Stimulated activated effector memory CD8-positive, alpha-beta T cell treated with anti-CD3 and anti-CD28 coated beads, Interleukin-12 subunit alpha, Interleukin-12 subunit beta, amount 100 ng/mL, for 72 hours (primary cell): Measurements from ENCODE around the gene TTLL9.
A peak's percentile ranks its signal among the peaks of the same experiment; 100 is the strongest.

Source experiments
- ATAC-seq: fragments of 150-1000 bp; cut with Tn5 transposase; 2 replicates; pipeline ENCODE4 v1.10.0; 2021
- DNase-seq, 2 donors: peaks; one replicate each; pipeline ENCODE4 v3.0.0; 2021 to 2022; ENCODE audit warnings: low spot score in 2 of 2
- H3K27ac Mint-ChIP-seq: one replicate; pipeline ENCODE4 v1.8.0; 2022; ENCODE audit warnings: mild to moderate bottlenecking, mixed read lengths
- H3K36me3 Mint-ChIP-seq: one replicate; pipeline ENCODE4 v1.8.0; 2022; ENCODE audit warnings: mild to moderate bottlenecking, mixed read lengths
- H3K4me1 Mint-ChIP-seq: one replicate; pipeline ENCODE4 v1.8.0; 2022; ENCODE audit warnings: mixed read lengths
- H3K4me3 Mint-ChIP-seq: one replicate; pipeline ENCODE4 v1.8.0; 2022; ENCODE audit warnings: mild to moderate bottlenecking, mixed read lengths
- H3K9me3 Mint-ChIP-seq: one replicate; pipeline ENCODE4 v1.8.0; 2022; ENCODE audit warnings: mixed read lengths

Gene TTLL9

DNA sequence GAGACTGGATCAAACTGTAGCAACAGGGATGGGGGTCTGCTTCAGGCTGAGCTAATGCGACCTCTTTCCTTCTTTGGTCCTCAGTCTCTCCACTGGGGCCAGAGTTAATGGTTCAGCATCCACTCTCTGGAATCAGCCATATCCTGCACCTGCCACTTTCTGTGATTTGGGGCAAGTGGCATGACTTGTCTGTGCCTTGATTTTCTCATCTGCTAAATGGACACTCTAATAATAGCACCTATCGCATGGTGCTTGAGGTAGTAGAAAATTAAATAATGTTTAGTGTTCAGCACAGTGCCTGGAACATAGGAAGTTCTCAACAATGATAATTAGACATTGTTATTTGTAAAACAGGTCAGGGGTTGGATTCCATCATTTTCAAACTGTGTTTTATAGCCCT, 103.9 kb downstream of the TTLL9 start:
- Mint-ChIP-seq H3K27ac (no peak overlapping the region), H3K4me3 (no peak overlapping the region), H3K36me3 (no peaks in the 10 kb centered on the region), H3K4me1 (no peaks in the 10 kb centered on the region), H3K9me3 (no peaks in the 10 kb centered on the region)
- ATAC-seq (no peak), DNase-seq (no peak)

- Mint-ChIP-seq H3K4me3 (no peak overlapping the region), H3K36me3 (no peaks in the 10 kb centered on the region), H3K4me1 (no peaks in the 10 kb centered on the region), H3K27ac (no peak overlapping the region), H3K9me3 (no peaks in the 10 kb centered on the region)
- ATAC-seq, result no peak
- DNase-seq, result no peak
These were observed 104.6 kb downstream of the TTLL9 start for GRCh38 chr20:31974951-31975487.

- H3K4me1 Mint-ChIP-seq, result no peaks in the 10 kb centered on the region
- H3K27ac Mint-ChIP-seq, result no peak overlapping the region
- H3K4me3 Mint-ChIP-seq, result no peak overlapping the region
- ATAC-seq, result no peak
- no peaks in the 10 kb centered on the region for H3K9me3 Mint-ChIP-seq
- no peaks in the 10 kb centered on the region for H3K36me3 Mint-ChIP-seq
- DNase-seq, result no peak
These were observed 105.4 kb downstream of the TTLL9 start for GRCh38 chr20:31975874-31976273.

GRCh38 chr20:31977080-31977479, 106.6 kb downstream of the TTLL9 start:
- Mint-ChIP-seq H3K4me1 (no peaks in the 10 kb centered on the region), H3K27ac (no peak overlapping the region), H3K4me3 (no peak overlapping the region), H3K36me3 (no peaks in the 10 kb centered on the region), H3K9me3 (no peaks in the 10 kb centered on the region)
- no peak for ATAC-seq
- no peak for DNase-seq

DNA sequence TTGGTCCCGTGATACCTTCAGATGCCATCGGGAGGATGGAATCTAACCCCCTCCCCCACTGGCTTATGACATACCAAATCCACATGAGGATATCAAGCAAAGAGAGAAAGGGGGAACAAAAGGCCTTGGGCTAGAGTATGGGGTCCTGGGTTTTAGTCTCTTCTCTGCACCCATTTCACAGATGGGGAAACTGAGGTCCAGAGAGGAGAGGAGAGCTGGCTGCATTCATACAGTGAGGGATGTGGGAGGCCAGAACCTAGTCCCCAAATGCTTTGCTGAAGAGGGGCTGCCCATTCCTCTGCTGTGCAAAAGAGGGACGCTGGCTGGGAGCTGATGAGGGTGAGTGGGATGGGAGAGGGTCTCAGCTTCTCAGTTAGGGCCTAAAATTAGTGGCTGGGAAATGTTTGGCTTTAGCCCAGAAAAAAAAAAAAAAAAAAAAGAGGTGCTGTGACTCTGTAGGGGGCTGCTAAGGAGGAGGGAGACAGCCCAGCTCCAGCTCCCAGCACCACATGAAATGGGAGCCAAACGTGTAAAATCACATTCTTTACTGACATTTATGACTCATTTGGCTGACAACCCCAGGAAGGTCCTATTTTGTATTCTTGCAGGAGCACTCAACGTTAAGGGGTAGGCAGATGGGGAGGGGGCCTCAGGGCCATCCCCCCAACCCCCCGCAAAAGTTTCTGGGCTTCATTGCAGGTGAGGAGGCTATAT, 109.4 kb downstream of the TTLL9 start:
- no peak for ATAC-seq
- Mint-ChIP-seq H3K9me3 (no peaks in the 10 kb centered on the region), H3K4me1 (no peaks in the 10 kb centered on the region), H3K36me3 (no peaks in the 10 kb centered on the region), H3K4me3 (no peak overlapping the region), H3K27ac (no peak overlapping the region)
- DNase-seq, result no peak

DNA sequence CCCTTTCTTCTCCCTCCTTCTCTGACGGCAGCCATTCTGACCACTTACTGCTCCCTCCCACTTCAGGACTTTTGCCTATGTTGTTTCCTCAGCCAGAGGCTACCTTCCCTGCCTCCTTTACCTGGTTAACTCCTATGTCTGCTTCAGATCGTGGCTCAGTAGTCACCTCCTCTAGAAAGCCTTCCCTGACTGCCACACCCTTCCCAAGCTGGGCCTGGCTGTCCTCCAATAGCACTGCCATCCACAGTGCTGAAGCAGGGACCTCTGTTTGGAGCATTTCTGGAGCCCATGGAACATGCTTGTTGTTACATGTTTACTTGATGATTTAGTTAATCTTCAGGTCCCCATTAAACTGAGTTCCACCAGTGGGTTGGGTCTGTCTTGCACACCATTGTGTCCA, 111.3 kb downstream of the TTLL9 start:
- Mint-ChIP-seq H3K9me3 (no peaks in the 10 kb centered on the region), H3K36me3 (no peaks in the 10 kb centered on the region), H3K4me1 (no peaks in the 10 kb centered on the region), H3K4me3 (no peak overlapping the region), H3K27ac (no peak overlapping the region)
- no peak for DNase-seq
- ATAC-seq, result no peak

DNA sequence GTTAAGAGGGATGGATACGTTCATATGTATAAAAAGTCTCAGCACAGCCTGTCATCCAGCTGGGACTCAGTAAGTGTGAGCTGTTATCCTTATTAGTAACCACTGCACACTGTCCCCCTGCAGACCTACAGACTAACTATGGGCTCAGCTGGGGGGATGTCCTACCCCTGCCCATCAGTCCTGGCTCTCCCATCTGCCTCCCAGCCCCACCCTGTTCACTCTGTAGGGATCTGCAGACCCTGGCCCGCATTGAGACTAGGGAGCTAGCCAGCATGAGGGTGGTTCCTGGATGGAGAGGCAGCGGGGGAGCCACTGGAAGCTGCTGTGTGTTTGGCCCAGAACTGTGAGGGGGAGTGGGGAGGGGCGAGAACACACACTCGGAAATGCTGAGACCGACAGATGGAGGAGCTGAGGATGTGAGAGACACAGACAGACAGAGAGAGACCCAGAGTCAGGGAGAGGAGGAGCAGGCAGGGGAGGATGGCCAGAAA, 114.6 kb downstream of the TTLL9 start:
- Mint-ChIP-seq H3K4me3 (no peak overlapping the region), H3K4me1 (peaks cover 7% of the 10 kb centered on the region), H3K27ac (no peak overlapping the region), H3K9me3 (no peaks in the 10 kb centered on the region), H3K36me3 (no peaks in the 10 kb centered on the region)
- DNase-seq, result no peak
- ATAC-seq, result no peak

DNA sequence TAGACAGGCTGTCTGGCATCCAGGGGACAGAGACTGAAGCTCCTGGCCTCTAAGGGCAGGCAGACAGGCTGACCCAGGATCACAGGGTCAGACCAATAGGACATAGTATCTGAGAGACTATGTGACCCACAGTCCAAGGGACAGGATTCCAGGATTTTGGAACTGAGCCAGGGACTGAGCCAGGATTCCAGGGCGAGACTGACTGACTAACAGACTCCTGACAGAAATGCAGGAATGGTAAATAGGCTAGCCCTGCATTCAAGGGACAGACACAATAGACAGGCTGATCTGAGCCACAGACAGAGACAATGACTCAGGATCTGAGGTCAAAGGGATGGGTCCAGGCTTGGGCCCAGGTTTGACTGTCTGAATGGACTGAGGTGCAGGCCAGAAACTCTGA, 117.3 kb downstream of the TTLL9 start:
- Mint-ChIP-seq H3K9me3 (no peaks in the 10 kb centered on the region), H3K4me1 (peaks cover 7% of the 10 kb centered on the region), H3K36me3 (no peaks in the 10 kb centered on the region), H3K4me3 (no peak overlapping the region), H3K27ac (peak overlapping the region; percentile 33)
- peak; percentile 43 for ATAC-seq
- DNase-seq, result no peak

GRCh38 chr20:31988430-31989015, 118.1 kb downstream of the TTLL9 start:
- ATAC-seq (peak; percentile 17), DNase-seq (no peak)
- peak overlapping the region; percentile 33 for H3K27ac Mint-ChIP-seq

GRCh38 chr20:31989030-31989645, 118.7 kb downstream of the TTLL9 start:
- Mint-ChIP-seq H3K27ac (peak overlapping the region; percentile 33), H3K9me3 (no peaks in the 10 kb centered on the region), H3K4me3 (no peak overlapping the region), H3K36me3 (no peaks in the 10 kb centered on the region), H3K4me1 (peaks cover 7% of the 10 kb centered on the region)
- ATAC-seq (no peak), DNase-seq (no peak)

More at GRCh38 chr20:31988430-31989015, 118.1 kb downstream of the TTLL9 start:
- no peaks in the 10 kb centered on the region for H3K9me3 Mint-ChIP-seq
- H3K36me3 Mint-ChIP-seq, result no peaks in the 10 kb centered on the region
- H3K4me3 Mint-ChIP-seq, result no peak overlapping the region
- peaks cover 7% of the 10 kb centered on the region for H3K4me1 Mint-ChIP-seq

DNA sequence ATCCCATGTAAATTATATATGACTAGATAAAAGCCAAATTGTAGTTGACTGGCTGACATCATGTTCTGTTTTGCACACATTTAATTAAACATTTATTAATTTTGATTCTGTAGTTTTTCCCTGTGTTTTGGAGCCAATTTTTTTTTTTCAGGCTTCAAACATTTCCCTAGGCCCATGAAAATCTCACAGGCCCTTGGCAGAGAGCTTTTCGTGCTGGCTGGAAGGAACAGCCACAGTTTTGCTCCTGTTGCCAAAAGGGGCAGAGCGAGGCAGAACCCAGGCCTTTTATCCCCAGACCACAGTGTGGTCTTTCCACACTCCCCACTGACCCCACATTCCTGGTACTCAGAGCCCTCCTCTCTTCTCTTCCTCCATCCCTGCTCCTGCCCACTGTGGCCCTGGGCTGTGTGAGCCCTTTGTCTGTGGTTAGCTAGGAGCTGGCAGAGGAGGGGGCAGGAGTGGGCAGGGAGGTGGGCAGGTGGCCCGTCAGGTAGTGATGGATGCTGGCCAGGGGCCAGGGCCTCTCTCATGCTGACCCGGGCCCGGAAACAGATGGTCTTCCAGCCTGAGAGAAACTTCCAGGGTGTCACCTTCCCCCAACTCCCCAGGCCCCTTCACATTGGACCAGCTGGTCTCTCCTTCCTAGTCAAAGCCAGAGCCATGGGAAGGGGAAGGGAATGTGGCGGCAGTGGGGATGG, 120.4 kb downstream of the TTLL9 start:
- no peak for ATAC-seq
- H3K4me3 Mint-ChIP-seq, result no peak overlapping the region
- no peaks in the 10 kb centered on the region for H3K36me3 Mint-ChIP-seq

GRCh38 chr20:31991339-31991705, 120.9 kb downstream of the TTLL9 start:
- DNase-seq (no peak), ATAC-seq (no peak)
- Mint-ChIP-seq H3K4me1 (peaks cover 17% of the 10 kb centered on the region), H3K4me3 (no peak overlapping the region), H3K36me3 (no peaks in the 10 kb centered on the region), H3K27ac (peak overlapping the region; percentile 30), H3K9me3 (no peaks in the 10 kb centered on the region)

More for the DNA sequence above, 120.4 kb downstream of the TTLL9 start:
- no peak for DNase-seq
- Mint-ChIP-seq H3K27ac (peak overlapping the region; percentile 30), H3K4me1 (peaks cover 11% of the 10 kb centered on the region), H3K9me3 (no peaks in the 10 kb centered on the region)

- ATAC-seq, result no peak
- H3K4me1 Mint-ChIP-seq, result peaks cover 22% of the 10 kb centered on the region
- H3K4me3 Mint-ChIP-seq, result no peak overlapping the region
- H3K9me3 Mint-ChIP-seq, result no peaks in the 10 kb centered on the region
- no peaks in the 10 kb centered on the region for H3K36me3 Mint-ChIP-seq
- no peak for DNase-seq
- no peak overlapping the region for H3K27ac Mint-ChIP-seq
These were observed 121.7 kb downstream of the TTLL9 start for GRCh38 chr20:31992086-31992485.
